ENCODE measurements around the gene TMF1. TPM values are rescaled to one million over a fixed set of nuclear protein-coding genes. Genes with fewer than 3 reads are reported as not detected.

TMF1 gene
- total RNA-seq, 2 donors from 2014 or later, result 34.7 to 49.2 TPM

DNA sequence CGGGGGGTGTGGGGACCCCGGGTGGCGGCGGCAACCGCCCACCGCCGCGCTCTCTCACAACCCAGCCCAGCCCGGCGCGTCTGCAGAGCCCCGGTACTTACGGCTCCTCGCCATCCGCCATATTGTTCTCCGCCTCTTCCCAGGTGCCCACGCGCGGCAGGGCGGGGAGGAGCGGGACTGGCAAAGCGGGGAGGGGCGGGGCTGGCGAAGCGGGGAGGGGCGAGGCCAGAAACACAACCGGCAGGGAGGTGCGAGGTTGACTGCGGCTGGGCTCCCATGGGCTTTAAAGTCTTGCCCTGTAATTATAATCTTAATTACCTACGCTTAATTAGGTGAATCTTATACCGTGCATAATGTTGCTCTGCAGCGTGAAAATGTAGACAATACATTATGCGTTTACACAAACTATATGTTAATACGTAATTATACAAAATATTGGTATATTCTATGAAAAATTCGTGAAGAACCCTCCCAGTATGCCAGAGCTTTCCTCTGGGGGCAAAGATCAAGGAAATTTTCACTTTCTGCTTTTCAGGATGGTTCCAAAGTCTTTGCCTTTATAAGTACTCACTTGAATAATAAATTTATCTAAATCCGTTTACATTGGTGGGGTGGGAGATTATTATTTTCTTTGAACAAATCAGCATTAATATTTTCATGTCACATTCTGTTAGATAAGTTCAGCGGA, 28.2 kb upstream of the TMF1 start, which contains the start of gene UBA3:
Gene UBA3 (minus strand): TSS at position 133 of the 688 bp plus-strand sequence. CDS start 12 bp downstream, at position 121.
- Histone ChIP-seq H3K27me3 (replicated peaks; ENCODE audit: insufficient read depth) (no peaks in the 10 kb centered on the region), H3K4me1 (ENCODE audit: control insufficient read depth in 1 of 2, low read depth in 2 of 2) (peaks cover 29 to 51% of the 10 kb centered on the region in 2 donors), H3K9me3 (no peaks in the 10 kb centered on the region), H3K27ac (peak within 1 kb of the TSS in 1 of 2 donors; percentile 46), H3K4me3 (peak within 1 kb of the TSS; percentile 88), H3K36me3 (no peaks in the 10 kb centered on the region)
- DNase-seq (ENCODE audit: low spot score), result peak; percentile 70
- TF ChIP-seq, protein P1, sequence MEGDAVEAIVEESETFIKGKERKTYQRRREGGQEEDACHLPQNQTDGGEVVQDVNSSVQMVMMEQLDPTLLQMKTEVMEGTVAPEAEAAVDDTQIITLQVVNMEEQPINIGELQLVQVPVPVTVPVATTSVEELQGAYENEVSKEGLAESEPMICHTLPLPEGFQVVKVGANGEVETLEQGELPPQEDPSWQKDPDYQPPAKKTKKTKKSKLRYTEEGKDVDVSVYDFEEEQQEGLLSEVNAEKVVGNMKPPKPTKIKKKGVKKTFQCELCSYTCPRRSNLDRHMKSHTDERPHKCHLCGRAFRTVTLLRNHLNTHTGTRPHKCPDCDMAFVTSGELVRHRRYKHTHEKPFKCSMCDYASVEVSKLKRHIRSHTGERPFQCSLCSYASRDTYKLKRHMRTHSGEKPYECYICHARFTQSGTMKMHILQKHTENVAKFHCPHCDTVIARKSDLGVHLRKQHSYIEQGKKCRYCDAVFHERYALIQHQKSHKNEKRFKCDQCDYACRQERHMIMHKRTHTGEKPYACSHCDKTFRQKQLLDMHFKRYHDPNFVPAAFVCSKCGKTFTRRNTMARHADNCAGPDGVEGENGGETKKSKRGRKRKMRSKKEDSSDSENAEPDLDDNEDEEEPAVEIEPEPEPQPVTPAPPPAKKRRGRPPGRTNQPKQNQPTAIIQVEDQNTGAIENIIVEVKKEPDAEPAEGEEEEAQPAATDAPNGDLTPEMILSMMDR (IDR thresholded peaks at IDR 0.05), result no peak
- peak; percentile 61 for ATAC-seq (ENCODE audit: insufficient number of reproducible peaks, low FRiP score, low read depth)

DNA sequence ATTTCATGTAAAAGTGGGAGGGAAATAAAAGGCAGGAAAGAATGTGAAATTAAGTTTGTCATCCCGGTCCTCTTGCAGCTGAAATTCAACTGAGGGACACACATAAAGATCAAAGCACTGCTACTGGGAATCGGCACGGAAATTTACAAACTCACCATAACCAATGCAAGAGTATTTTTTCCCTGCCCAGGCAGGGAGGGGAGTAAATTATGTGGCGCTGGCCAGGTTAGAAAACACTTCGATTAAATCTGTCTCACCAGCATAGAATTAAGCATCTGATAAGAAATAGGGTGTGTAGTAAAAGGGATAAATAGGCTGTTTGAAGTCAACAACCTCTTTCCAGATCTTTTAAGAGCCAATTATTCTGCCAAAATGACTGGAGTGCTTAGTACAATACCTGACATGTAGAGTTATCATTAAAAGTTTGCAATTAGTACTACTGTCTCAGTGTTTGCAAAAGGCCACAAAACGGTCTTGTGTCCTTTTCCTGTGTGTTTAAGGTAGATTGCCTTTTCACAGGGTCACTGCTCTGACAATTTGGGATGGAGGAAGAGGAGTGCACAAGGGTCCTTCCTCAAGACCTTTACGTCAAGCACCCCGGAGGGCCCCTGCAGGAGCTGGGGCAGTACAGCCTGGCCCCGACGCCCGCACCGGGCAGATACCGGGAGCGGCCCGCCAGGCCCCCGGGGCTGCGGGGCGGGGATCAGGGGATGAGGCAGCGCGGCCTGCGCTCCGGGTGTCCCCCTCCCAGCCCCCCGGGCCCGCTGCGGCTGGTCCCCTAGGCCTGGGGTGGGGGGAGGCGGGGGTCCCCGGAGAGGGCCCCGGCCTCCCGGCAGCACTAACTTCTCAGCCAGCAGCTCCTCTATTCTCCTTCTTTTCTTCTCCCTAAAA, 27.4 kb upstream of the TMF1 start:
- no peaks in the 10 kb centered on the region for H3K27me3 ChIP-seq (replicated peaks; ENCODE audit: insufficient read depth)
- H3K4me3 ChIP-seq, result peak overlapping the region; percentile 88
- H3K9me3 ChIP-seq, result no peaks in the 10 kb centered on the region
- TF ChIP-seq, protein P1 (IDR thresholded peaks at IDR 0.05), result no peak
- H3K36me3 ChIP-seq, result no peaks in the 10 kb centered on the region
- ATAC-seq (ENCODE audit: insufficient number of reproducible peaks, low FRiP score, low read depth), result no peak
- H3K4me1 ChIP-seq (ENCODE audit: control insufficient read depth in 1 of 2, low read depth in 2 of 2), result peaks cover 29 to 51% of the 10 kb centered on the region in 2 donors
- H3K27ac ChIP-seq, result peak overlapping the region in 1 of 2 donors; percentile 46
- DNase-seq (ENCODE audit: low spot score), result no peak

DNA sequence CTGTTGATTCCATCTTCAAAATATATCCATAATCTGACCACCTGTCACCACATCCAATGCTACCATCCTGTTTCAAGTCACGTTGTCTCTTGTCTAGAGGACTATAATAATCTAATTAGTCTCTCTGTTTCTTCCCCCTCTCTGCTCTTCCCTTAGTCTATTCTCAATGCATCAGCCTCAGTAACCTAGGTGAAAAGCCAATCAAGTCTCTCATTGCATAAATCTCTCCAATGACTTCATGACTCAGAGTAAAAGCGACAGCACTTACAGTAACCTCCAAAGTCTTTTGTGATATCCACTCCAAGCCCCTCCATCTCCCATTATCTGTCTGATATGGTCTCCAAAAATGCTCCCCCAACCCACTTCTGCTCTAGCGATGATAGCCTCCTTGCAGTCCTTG, 20.8 kb upstream of the TMF1 start:
- Histone ChIP-seq H3K4me3 (no peak overlapping the region), H3K4me1 (ENCODE audit: control insufficient read depth in 1 of 2, low read depth in 2 of 2) (peaks cover 3 to 5% of the 10 kb centered on the region in 2 donors), H3K27me3 (replicated peaks; ENCODE audit: insufficient read depth) (no peaks in the 10 kb centered on the region), H3K9me3 (no peaks in the 10 kb centered on the region), H3K27ac (no peak overlapping the region), H3K36me3 (peaks cover 5% of the 10 kb centered on the region)
- ATAC-seq (ENCODE audit: insufficient number of reproducible peaks, low FRiP score, low read depth), result no peak
- no peak for DNase-seq (ENCODE audit: low spot score)
- TF ChIP-seq, protein P1 (IDR thresholded peaks at IDR 0.05), result no peak

DNA sequence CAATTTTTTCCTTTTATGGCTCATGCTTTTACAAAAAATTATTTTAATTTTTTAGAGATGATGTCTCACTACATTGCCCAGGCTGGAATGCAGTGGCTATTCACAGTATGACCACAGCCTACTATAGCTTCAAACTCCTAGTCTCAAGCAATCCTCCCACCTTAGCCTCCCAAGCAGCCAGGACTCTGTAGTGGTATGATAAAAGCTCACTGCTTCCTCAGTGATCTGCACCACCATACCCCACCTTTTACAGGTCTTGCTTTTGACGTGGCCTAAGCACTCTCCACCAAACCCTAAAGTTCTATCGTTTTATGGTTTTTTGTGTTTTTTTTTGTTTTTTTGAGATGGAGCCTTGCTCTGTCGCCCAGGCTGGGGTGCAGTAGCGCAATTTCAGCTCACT, 14.0 kb upstream of the TMF1 start:
- no peak overlapping the region for H3K27ac ChIP-seq
- no peaks in the 10 kb centered on the region for H3K9me3 ChIP-seq
- no peaks in the 10 kb centered on the region for H3K4me1 ChIP-seq (ENCODE audit: control insufficient read depth in 1 of 2, low read depth in 2 of 2)
- TF ChIP-seq, protein P1 (IDR thresholded peaks at IDR 0.05), result no peak
- peaks cover 21% of the 10 kb centered on the region for H3K36me3 ChIP-seq
- ATAC-seq (ENCODE audit: insufficient number of reproducible peaks, low FRiP score, low read depth), result no peak
- DNase-seq (ENCODE audit: low spot score), result no peak
- no peaks in the 10 kb centered on the region for H3K27me3 ChIP-seq (replicated peaks; ENCODE audit: insufficient read depth)
- no peak overlapping the region for H3K4me3 ChIP-seq

DNA sequence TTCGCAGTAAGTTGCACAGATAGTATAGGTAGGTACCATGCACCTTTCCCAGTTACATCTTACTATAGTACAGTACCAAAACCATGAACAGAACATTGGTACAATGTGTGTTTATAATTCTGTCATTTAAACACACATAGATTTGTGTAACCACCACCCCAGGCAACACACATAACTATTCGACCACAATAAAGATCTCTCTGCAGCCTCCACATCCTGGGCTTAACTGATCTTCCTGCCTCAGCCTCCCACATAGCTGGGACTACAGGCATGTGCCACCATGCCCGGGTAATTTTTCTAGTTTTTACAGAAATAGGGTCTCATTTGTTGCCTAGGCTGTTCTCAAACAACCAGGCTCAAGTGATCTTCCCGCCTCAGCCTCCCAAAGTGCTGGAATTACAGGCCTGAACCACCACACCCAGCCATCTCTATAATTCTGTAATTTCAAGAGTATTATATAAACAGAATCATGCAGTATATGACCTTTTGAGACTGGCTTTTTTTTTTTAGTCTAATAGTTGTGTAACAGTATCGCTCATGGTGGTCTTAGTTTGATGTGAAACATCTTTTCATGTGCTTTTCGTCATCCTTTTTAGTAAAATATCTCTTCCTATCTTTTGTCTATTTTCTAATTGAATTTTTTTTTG, 13.3 kb upstream of the TMF1 start:
- no peak for DNase-seq (ENCODE audit: low spot score)
- TF ChIP-seq, protein P1 (IDR thresholded peaks at IDR 0.05), result no peak
- Histone ChIP-seq H3K27me3 (replicated peaks; ENCODE audit: insufficient read depth) (no peaks in the 10 kb centered on the region), H3K36me3 (peaks cover 23% of the 10 kb centered on the region), H3K9me3 (no peaks in the 10 kb centered on the region), H3K27ac (no peak overlapping the region), H3K4me1 (ENCODE audit: control insufficient read depth in 1 of 2, low read depth in 2 of 2) (no peaks in the 10 kb centered on the region), H3K4me3 (no peak overlapping the region)
- ATAC-seq (ENCODE audit: insufficient number of reproducible peaks, low FRiP score, low read depth), result no peak
